ENCODE data around the gene ZFP37. TPM values are rescaled to one million over a fixed set of nuclear protein-coding genes. Genes with fewer than 3 reads are reported as not detected.
"Not testable (repeated sequence)": the region's sequence is repeated elsewhere in the genome, so short reads cannot be mapped to it uniquely, and the experiment has no call there.

ZFP37 gene
- polyA plus RNA-seq: 1 to 10 TPM in 1 of 3 donors, under 1 TPM in 2; 0.17 to 1.5 (median 0.80) TPM

- Mint-ChIP-seq H3K27ac (no peak within 1 kb of the TSS), H3K36me3 (peaks cover 0 to 3% (median 0%) of the 10 kb centered on the region in 3 donors), H3K27me3 (ENCODE audit: low read depth in 3 of 3) (peaks cover 2 to 12% (median 10%) of the 10 kb centered on the region in 3 donors), H3K4me3 (no peak within 1 kb of the TSS), H3K4me1 (peaks cover 3 to 12% of the 10 kb centered on the region in 2 donors), H3K9me3 (peaks cover 7 to 19% (median 10%) of the 10 kb centered on the region in 6 donors)
- DNase-seq: peak; percentile 63 to 76 (median 72)
Measured at GRCh38 chr9:113056191-113057106, at the start of gene ZFP37. Gene ZFP37 (minus strand): TSS chr9:113056724. CDS start chr9:113056688, 36 bp downstream.

- not testable (repeated sequence) for H3K9me3 Mint-ChIP-seq; H3K27me3 Mint-ChIP-seq (ENCODE audit: low read depth in 3 of 3); H3K4me1 Mint-ChIP-seq; H3K4me3 Mint-ChIP-seq; H3K36me3 Mint-ChIP-seq; DNase-seq; H3K27ac Mint-ChIP-seq
Measured at GRCh38 chr9:113105345-113105744, 48.8 kb upstream of the ZFP37 start.

- Mint-ChIP-seq H3K27me3 (ENCODE audit: low read depth in 3 of 3) (peaks cover 7 to 13% (median 11%) of the 10 kb centered on the region in 3 donors), H3K9me3 (peaks cover 0 to 12% (median 0%) of the 10 kb centered on the region in 6 donors)
Measured at GRCh38 chr9:113095561-113095960, 39.0 kb upstream of the ZFP37 start.

GRCh38 chr9:113089924-113090323 lies 33.4 kb upstream of the ZFP37 start:
- Mint-ChIP-seq H3K27me3 (ENCODE audit: low read depth in 3 of 3) (peaks cover 7 to 13% (median 9%) of the 10 kb centered on the region in 3 donors), H3K9me3 (peaks cover 0 to 11% (median 0%) of the 10 kb centered on the region in 6 donors)
- not testable (repeated sequence) for H3K36me3 Mint-ChIP-seq, H3K4me1 Mint-ChIP-seq, DNase-seq, H3K27ac Mint-ChIP-seq, H3K4me3 Mint-ChIP-seq

More at GRCh38 chr9:113095561-113095960, 39.0 kb upstream of the ZFP37 start:
- Mint-ChIP-seq H3K4me1 (no peaks in the 10 kb centered on the region), H3K27ac (no peak overlapping the region), H3K4me3 (no peak overlapping the region), H3K36me3 (no peaks in the 10 kb centered on the region)
- DNase-seq: no peak

- H3K4me1 Mint-ChIP-seq, DNase-seq, H3K4me3 Mint-ChIP-seq, H3K36me3 Mint-ChIP-seq, H3K27ac Mint-ChIP-seq: not testable (repeated sequence)
- Mint-ChIP-seq H3K27me3 (ENCODE audit: low read depth in 3 of 3) (peaks cover 5 to 13% (median 9%) of the 10 kb centered on the region in 3 donors), H3K9me3 (peaks cover 0 to 11% (median 0%) of the 10 kb centered on the region in 6 donors)
Measured at GRCh38 chr9:113089143-113089505, 32.6 kb upstream of the ZFP37 start.

- not testable (repeated sequence) for DNase-seq, H3K36me3 Mint-ChIP-seq, H3K27ac Mint-ChIP-seq, H3K4me3 Mint-ChIP-seq, H3K4me1 Mint-ChIP-seq
- Mint-ChIP-seq H3K27me3 (ENCODE audit: low read depth in 3 of 3) (peaks cover 3 to 13% (median 7%) of the 10 kb centered on the region in 3 donors), H3K9me3 (peaks cover 0 to 11% (median 0%) of the 10 kb centered on the region in 6 donors)
Measured at GRCh38 chr9:113088456-113089142, 32.1 kb upstream of the ZFP37 start.

- H3K27me3 Mint-ChIP-seq (ENCODE audit: low read depth in 3 of 3): peaks cover 2 to 12% (median 8%) of the 10 kb centered on the region in 3 donors
- peaks cover 3 to 12% of the 10 kb centered on the region in 2 donors for H3K4me1 Mint-ChIP-seq
- H3K27ac Mint-ChIP-seq, H3K36me3 Mint-ChIP-seq, DNase-seq, H3K4me3 Mint-ChIP-seq: not testable (repeated sequence)
- peaks cover 7 to 18% (median 10%) of the 10 kb centered on the region in 6 donors for H3K9me3 Mint-ChIP-seq
Measured at GRCh38 chr9:113062932-113063310, 6.4 kb upstream of the ZFP37 start.

- H3K36me3 Mint-ChIP-seq, H3K27ac Mint-ChIP-seq, DNase-seq, H3K4me3 Mint-ChIP-seq: not testable (repeated sequence)
- Mint-ChIP-seq H3K4me1 (peaks cover 3 to 12% of the 10 kb centered on the region in 2 donors), H3K9me3 (peaks cover 7 to 19% (median 10%) of the 10 kb centered on the region in 6 donors), H3K27me3 (ENCODE audit: low read depth in 3 of 3) (peaks cover 2 to 12% (median 10%) of the 10 kb centered on the region in 3 donors)
Measured at GRCh38 chr9:113062256-113062931, 5.9 kb upstream of the ZFP37 start.

- peaks cover 7 to 19% (median 10%) of the 10 kb centered on the region in 6 donors for H3K9me3 Mint-ChIP-seq
- peaks cover 2 to 12% (median 10%) of the 10 kb centered on the region in 3 donors for H3K27me3 Mint-ChIP-seq (ENCODE audit: low read depth in 3 of 3)
- not testable (repeated sequence) for H3K4me3 Mint-ChIP-seq, DNase-seq, H3K27ac Mint-ChIP-seq, H3K36me3 Mint-ChIP-seq
- H3K4me1 Mint-ChIP-seq: peaks cover 3 to 12% of the 10 kb centered on the region in 2 donors
Measured at GRCh38 chr9:113061072-113061850, 4.7 kb upstream of the ZFP37 start.

- H3K27ac Mint-ChIP-seq, DNase-seq, H3K36me3 Mint-ChIP-seq: not testable (repeated sequence)
- Mint-ChIP-seq H3K4me1 (peaks cover 3 to 12% of the 10 kb centered on the region in 2 donors), H3K9me3 (peaks cover 7 to 19% (median 10%) of the 10 kb centered on the region in 6 donors), H3K27me3 (ENCODE audit: low read depth in 3 of 3) (peaks cover 2 to 12% (median 10%) of the 10 kb centered on the region in 3 donors), H3K4me3 (peak overlapping the region in 2 of 5 donors; percentile 24 to 31)
Measured at GRCh38 chr9:113059581-113060284, 3.2 kb upstream of the ZFP37 start.

GRCh38 chr9:113057193-113057592 lies 669 bp upstream of the ZFP37 start:
- Mint-ChIP-seq H3K4me3 (no peak overlapping the region), H3K27ac (no peak overlapping the region), H3K4me1 (peaks cover 3 to 12% of the 10 kb centered on the region in 2 donors), H3K27me3 (ENCODE audit: low read depth in 3 of 3) (peaks cover 2 to 12% (median 10%) of the 10 kb centered on the region in 3 donors), H3K9me3 (peaks cover 7 to 19% (median 10%) of the 10 kb centered on the region in 6 donors), H3K36me3 (peaks cover 0 to 3% (median 0%) of the 10 kb centered on the region in 3 donors)
- no peak for DNase-seq

- Mint-ChIP-seq H3K4me3 (no peak overlapping the region), H3K9me3 (peaks cover 64 to 99% (median 86%) of the 10 kb centered on the region in 6 donors), H3K27me3 (ENCODE audit: low read depth in 3 of 3) (no peaks in the 10 kb centered on the region), H3K36me3 (peaks cover 42 to 51% (median 47%) of the 10 kb centered on the region in 3 donors), H3K27ac (no peak overlapping the region), H3K4me1 (no peaks in the 10 kb centered on the region)
- no peak for DNase-seq
Measured at GRCh38 chr9:113042884-113043657, 13.5 kb downstream of the ZFP37 start.
